NCI-H460 (cell line): ENCODE data around the gene PIH1D1. TPM values are rescaled to one million over a fixed set of nuclear protein-coding genes. Genes with fewer than 3 reads are reported as not detected.

Experiments
- DNase-seq: peaks from one replicate; pipeline ENCODE4 v3.0.0-alpha.2; 2016; ENCODE audit warnings: low read depth; ENCODE audit errors: extremely low read depth
- total RNA-seq: library from RNA; depleted of rRNA; stranded (reverse); fragments of >200 nt; shearing (Covaris generic); gene quantifications from 2 replicates; pipeline ENCODE4 v1.2.3, GENCODE V29; 2014

PIH1D1 gene
- total RNA-seq, 1 experiment from 2014 or later, result 48.5 TPM

GRCh38 chr19:49437231-49437630 is 14.4 kb downstream of the PIH1D1 start:
- no peak for DNase-seq

GRCh38 chr19:49436381-49437017 is 15.1 kb downstream of the PIH1D1 start:
- no peak for DNase-seq

GRCh38 chr19:49435670-49436069 is 15.9 kb downstream of the PIH1D1 start:
- no peak for DNase-seq

- no peak for DNase-seq
Observed at GRCh38 chr19:49434907-49435583, 16.6 kb downstream of the PIH1D1 start.

- no peak for DNase-seq
Observed at GRCh38 chr19:49433240-49433901, 18.2 kb downstream of the PIH1D1 start.

- no peak for DNase-seq
Observed at GRCh38 chr19:49432141-49433073, 19.2 kb downstream of the PIH1D1 start.

- no peak for DNase-seq
Observed at GRCh38 chr19:49431330-49431749, 20.3 kb downstream of the PIH1D1 start.

GRCh38 chr19:49430678-49431329 is 20.8 kb downstream of the PIH1D1 start:
- DNase-seq, result no peak

- DNase-seq, result no peak
Observed at GRCh38 chr19:49430172-49430677, 21.4 kb downstream of the PIH1D1 start.

GRCh38 chr19:49428547-49429451 is 22.8 kb downstream of the PIH1D1 start:
- no peak for DNase-seq

- no peak for DNase-seq
Observed at GRCh38 chr19:49427855-49428546, 23.6 kb downstream of the PIH1D1 start.

GRCh38 chr19:49427339-49427738 is 24.3 kb downstream of the PIH1D1 start:
- no peak for DNase-seq

- DNase-seq, result no peak
Observed at GRCh38 chr19:49425922-49426592, 25.6 kb downstream of the PIH1D1 start.

- no peak for DNase-seq
Observed at GRCh38 chr19:49425178-49425577, 26.4 kb downstream of the PIH1D1 start, which contains the start of gene GFY. TSS of gene GFY (plus strand) at chr19:49425388. CDS start at chr19:49426431, 1,043 bp downstream.

GRCh38 chr19:49423985-49424303 is 27.7 kb downstream of the PIH1D1 start:
- DNase-seq, result no peak

GRCh38 chr19:49423071-49423984 is 28.3 kb downstream of the PIH1D1 start, which contains the start of gene PTH2:
TSS of gene PTH2 (minus strand) at chr19:49423441. CDS start at chr19:49423339, 102 bp downstream.
- no peak for DNase-seq
